GM12874 (cell line): Measurements from ENCODE around the gene UNCX.

Experiments used
- TF ChIP-seq, protein P1 (sequence below): IDR thresholded peaks from 2 replicates; pipeline ENCODE4 v1.5.1; 2011; ENCODE audit warnings: low read depth, mild to moderate bottlenecking, control low read depth, low read length, moderate library complexity; ENCODE audit not compliant: insufficient read depth

The UNCX gene

DNA sequence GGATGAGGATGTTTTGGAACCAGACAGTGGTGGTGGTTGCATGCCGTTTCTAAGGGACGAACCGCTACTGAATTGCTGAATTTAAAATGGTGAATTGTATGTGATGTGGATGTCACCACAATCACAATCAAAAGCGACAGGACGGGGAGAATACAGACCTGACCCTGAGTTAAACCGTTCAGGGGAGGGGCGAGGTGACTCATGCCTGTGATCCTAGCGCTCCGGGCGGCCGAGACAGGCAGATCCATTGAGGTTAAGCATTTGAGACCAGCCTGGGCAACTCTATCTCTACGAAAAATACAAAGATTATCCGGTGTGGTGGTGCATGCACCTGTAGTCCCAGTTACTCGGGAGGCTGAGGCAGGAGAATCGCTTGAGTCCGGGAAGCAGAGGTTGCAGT, 46.4 kb downstream of the UNCX start:
- TF ChIP-seq, protein P1, sequence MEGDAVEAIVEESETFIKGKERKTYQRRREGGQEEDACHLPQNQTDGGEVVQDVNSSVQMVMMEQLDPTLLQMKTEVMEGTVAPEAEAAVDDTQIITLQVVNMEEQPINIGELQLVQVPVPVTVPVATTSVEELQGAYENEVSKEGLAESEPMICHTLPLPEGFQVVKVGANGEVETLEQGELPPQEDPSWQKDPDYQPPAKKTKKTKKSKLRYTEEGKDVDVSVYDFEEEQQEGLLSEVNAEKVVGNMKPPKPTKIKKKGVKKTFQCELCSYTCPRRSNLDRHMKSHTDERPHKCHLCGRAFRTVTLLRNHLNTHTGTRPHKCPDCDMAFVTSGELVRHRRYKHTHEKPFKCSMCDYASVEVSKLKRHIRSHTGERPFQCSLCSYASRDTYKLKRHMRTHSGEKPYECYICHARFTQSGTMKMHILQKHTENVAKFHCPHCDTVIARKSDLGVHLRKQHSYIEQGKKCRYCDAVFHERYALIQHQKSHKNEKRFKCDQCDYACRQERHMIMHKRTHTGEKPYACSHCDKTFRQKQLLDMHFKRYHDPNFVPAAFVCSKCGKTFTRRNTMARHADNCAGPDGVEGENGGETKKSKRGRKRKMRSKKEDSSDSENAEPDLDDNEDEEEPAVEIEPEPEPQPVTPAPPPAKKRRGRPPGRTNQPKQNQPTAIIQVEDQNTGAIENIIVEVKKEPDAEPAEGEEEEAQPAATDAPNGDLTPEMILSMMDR, result no peak

DNA sequence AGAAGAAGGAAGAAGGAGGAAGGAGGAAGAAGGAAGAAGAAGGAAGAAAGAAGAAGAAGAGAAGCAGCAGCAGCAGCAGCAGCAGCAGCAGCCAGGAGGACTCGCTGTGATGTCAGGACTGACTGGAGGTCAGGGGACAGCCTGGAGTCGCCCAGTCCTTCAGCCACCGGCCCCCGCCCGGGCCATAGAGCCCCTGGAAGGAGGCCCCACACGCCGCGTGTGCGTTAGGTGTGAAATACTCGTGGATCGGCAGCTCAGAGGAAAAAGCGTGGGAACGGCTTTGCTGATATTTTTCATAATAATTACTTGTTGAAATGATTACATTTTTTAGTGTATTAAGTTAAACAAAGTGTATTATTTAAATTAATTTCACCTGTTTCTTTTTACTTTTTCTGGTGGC, 48.4 kb downstream of the UNCX start:
- TF ChIP-seq, protein P1, result no peak

DNA sequence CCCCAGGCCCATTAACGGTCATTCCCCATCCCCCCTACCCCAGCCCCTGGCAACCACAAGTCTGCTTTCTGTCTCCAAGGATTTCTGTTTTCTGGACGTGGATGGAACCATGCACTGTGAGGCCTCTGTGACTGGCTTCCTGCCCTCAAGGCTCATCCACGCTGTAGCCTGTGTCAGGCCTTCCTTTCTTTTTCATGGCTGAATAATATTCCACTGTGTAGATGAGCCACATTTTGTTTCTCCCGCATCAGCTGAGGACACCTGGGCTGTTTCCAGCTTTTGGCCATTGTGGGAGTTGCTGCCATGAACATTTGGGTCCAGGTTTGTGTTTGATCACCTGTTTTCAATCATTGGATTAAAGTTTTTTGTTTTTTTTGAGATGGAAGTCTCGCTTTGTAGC, 50.0 kb downstream of the UNCX start:
- TF ChIP-seq, protein P1, result no peak

DNA sequence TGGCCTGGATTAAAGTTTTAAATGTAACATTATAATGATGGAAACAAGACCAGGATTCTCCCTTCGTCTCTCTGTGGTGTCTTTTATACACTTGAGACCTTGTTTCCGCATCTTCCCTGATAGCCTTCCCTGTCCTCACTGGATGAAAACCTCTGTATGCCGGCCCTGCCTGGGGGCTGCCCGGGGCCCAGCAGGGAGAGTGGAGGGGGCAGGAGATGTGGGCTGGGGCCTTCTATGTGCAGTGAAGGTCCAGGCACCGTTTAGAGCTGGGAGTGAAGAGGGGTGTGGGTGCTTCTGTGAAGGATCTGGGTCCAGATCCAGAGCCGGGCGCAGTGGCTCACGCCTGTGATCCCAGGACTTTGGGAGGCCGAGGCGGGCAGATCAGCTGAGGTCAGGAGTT, 50.7 kb downstream of the UNCX start:
- TF ChIP-seq, protein P1, result no peak

DNA sequence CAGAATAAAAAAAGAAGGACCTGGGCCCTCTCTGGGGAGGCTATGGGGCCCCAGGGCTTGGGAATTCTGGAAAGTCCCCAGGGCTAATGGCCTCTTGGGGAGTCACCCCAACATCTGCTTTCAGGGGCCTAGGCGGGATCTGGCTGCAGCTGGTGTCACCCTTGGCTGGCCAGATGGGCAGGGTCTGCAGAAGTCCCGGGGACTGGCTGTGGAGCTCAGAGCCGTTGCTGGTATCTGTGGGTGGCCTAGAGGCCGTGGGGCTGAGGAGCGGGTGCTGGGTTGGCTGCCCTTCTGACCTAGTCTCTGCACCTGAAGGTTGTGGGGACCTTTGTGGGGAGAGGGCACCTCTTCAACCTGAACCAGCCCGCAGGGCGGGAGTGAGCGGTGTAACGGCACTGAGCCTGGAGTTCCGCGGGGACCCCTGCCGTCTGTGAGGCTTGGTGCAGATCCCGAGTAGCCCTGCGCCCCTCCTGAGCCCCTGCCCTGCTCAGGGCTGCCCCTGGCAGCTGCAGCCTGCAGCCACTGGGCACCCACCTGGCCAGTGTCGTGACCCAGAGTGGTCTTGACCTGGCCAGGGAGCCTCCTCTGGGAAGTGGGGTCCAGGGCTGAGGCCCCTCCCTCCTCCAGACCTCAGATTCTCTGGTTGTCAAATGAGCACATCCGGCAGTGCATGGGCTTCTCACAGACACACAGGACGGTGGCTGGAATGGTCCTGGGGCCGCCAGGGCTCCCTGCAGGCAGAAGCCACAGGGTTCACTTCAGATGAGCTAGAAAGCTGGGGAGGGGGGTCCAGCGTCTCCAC, 51.5 kb downstream of the UNCX start:
- TF ChIP-seq, protein P1, result no peak

DNA sequence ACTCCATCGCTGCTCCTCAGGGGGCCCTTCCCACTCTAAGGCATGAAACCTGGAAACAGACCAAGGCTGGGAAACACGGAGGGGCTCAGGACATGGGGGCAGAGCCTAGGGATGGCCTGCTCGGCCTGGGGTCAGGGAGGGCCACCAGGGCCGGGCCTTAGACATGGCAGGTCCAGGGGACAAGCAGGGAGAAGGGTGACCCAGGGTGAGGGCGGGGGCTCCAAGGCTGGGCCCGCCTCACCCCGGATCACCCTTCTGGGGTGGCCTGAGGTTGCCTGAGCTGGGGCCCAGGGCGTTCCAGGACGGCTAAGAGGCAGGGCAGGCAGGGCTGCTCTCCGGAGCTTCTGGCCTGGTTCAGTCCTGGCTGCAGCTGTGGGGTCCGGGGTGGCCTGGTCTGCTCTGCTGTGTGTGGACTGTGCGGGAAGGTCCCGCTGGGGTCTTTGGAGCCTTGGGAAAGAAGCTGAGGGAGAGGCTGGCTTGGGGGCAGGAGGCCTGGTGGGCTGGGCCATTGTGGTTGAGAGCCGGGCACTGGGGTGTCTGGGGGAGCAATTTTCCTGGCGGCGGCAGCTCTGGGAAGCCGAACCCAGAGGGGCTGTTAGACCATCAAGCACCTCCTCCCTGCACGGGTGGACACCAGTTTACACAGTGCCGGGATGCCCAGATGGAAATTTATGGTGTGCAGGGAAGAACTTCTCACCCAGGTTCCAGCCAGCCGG, 52.2 kb downstream of the UNCX start:
- TF ChIP-seq, protein P1, result no peak

DNA sequence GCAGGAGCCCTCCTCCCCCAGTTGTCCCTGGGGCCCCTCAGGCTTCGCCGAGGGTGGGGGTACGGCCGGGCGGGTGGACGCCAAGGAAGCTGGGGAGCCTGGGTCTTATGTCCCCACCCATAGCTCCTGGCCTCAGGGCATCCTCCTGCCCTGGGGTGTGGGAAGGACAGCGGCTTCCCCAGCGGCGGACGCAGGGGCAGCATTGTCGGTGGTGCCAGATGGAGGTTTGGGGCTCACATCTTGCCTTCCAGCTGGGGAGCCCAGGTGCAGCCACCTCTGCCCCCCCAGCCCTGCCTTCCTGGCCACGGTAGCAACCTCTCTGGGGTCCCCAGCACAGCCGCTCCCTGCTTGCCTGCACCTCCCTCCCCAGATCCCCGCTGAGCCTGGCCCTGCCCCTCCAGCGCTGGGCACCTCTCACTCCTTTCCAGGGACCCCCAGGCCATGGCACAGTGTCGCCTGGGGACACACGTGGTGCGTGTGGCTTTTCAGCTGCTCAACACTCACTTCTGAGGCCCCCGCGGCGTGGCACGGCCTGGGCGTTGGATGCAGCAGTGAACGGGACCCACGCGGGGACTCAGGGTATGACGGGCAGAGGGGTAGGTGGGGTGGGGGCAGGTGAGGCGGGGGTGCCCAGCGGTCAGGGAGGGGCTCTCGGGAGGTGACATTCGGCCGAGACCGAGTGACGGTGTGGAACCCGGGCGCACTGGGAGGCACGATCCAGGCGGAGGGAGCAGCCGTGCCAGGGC, 53.1 kb downstream of the UNCX start:
- TF ChIP-seq, protein P1, result no peak
